Naive thymus-derived CD8-positive, alpha-beta T cell (primary cell): ENCODE data around the gene SYT15. TPM values are rescaled to one million over a fixed set of nuclear protein-coding genes. Genes with fewer than 3 reads are reported as not detected.
A peak's percentile ranks its signal among the peaks of the same experiment; 100 is the strongest.
"Not testable (repeated sequence)": the region's sequence is repeated elsewhere in the genome, so short reads cannot be mapped to it uniquely, and the experiment has no call there.

Experiments used
- ATAC-seq, 2 donors: fragments of 150-1000 bp; cut with Tn5 transposase in 1 of 2; sonication (Bioruptor Pico), chemical (Tn5 transposase) in 1 of 2; 1 replicate in 1 of 2; 2 replicates in 1 of 2; pipeline ENCODE4 v1.10.0; 2021; ENCODE audit warnings: mild to moderate bottlenecking in 2 of 2, moderate library complexity in 2 of 2
- POLR2A ChIA-PET: fragments of 350-600 bp; sonication (Branson Sonifier 250); formaldehyde crosslinking; loops from one replicate; lab custom pipeline; 2021; ENCODE audit warnings: antibody characterized with exemption; lab: Charles Lee
- DNase-seq, 10 donors: peaks; one replicate each; pipeline versions ENCODE4 v3.0.0 to v3.0.0-alpha.2; 2020 to 2022
- H3K27ac Mint-ChIP-seq, 10 donors: one replicate each; pipeline ENCODE4 v1.8.0; 2020 to 2022; ENCODE audit warnings: mild to moderate bottlenecking in 10 of 10, mixed read lengths in 10 of 10, moderate library complexity in 4 of 10, inconsistent platforms in 1 of 10
- H3K27me3 Mint-ChIP-seq, 5 donors: one replicate each; pipeline ENCODE4 v1.8.0; 2021 to 2022; ENCODE audit warnings: mixed read lengths in 5 of 5
- H3K36me3 Mint-ChIP-seq, 3 donors: one replicate each; pipeline ENCODE4 v1.8.0; 2020 to 2022; ENCODE audit warnings: mixed read lengths in 3 of 3, mild to moderate bottlenecking in 2 of 3, inconsistent platforms in 1 of 3
- H3K4me1 Mint-ChIP-seq, 4 donors: one replicate each; pipeline ENCODE4 v1.8.0; 2021 to 2022; ENCODE audit warnings: mixed read lengths in 4 of 4
- H3K4me3 Mint-ChIP-seq, 10 donors: one replicate each; pipeline ENCODE4 v1.8.0; 2020 to 2022; ENCODE audit warnings: mild to moderate bottlenecking in 10 of 10, mixed read lengths in 10 of 10, moderate library complexity in 6 of 10, inconsistent platforms in 1 of 10
- H3K9me3 Mint-ChIP-seq, 9 donors: one replicate each; pipeline ENCODE4 v1.8.0; 2020 to 2022; ENCODE audit warnings: mixed read lengths in 9 of 9, mild to moderate bottlenecking in 3 of 9, inconsistent platforms in 1 of 9, moderate library complexity in 1 of 9
- polyA plus RNA-seq, 3 donors: library from polyadenylated mRNA; unstranded; fragments of 300-500 nt; fragmentation: Illumina TruSeq; gene quantifications; one replicate each; pipeline ENCODE4 v1.2.3, GENCODE V29; 2021
- total RNA-seq, 8 experiments: library from RNA in 2 of 8; stranded (reverse) in 2 of 8; gene quantifications; one replicate each; pipeline ENCODE4 v1.2.3 and lab custom pipeline; 2021 to 2026

Gene SYT15
- total and polyA plus RNA-seq, 5 experiments from 2014 or later, result 0.08 to 1.9 (median 0.13) TPM

DNA sequence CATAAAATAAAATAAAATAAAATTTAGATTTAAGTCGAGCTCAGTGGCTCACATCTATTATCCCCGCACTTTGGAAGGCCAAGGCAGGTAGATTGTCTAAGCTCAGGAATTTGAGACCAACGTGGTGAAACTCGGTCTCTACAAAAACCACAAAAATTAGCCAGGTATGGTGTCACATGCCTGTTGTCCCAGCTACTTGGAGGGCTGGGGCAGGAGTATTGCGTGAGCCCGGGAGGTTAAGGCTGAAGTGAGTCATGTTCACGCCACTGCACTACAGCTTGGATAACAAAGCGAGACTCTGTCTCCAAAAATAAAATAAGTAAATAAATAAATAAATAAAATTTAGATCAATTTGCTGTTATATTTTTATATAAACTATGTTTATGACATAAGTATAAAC lies 12.1 kb downstream of the SYT15 start:
- H3K9me3 Mint-ChIP-seq, H3K4me3 Mint-ChIP-seq, H3K27ac Mint-ChIP-seq, DNase-seq, H3K27me3 Mint-ChIP-seq, H3K4me1 Mint-ChIP-seq, H3K36me3 Mint-ChIP-seq, ATAC-seq, POLR2A ChIA-PET: not testable (repeated sequence)

DNA sequence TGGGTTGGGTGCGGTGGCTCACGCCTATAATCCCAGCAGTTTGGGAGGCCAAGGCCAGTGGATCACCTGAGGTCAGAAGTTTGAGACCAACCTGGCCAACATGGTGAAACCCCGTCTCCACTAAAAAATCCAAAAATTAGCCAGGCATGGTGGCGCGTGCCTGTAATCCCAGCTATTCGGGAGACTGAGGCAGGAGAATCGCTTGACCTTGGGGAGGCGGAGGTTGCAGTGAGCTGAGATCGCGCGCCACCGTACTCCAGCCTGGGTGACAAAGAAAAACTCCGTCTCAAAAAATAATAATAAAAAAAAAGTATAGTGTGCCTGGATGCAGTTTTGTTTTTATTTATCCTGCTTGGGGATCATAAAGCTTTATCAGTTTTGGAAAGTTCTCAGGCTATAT lies 14.4 kb downstream of the SYT15 start:
- POLR2A ChIA-PET, DNase-seq, ATAC-seq, H3K27me3 Mint-ChIP-seq, H3K9me3 Mint-ChIP-seq, H3K4me3 Mint-ChIP-seq, H3K36me3 Mint-ChIP-seq, H3K4me1 Mint-ChIP-seq, H3K27ac Mint-ChIP-seq: not testable (repeated sequence)

DNA sequence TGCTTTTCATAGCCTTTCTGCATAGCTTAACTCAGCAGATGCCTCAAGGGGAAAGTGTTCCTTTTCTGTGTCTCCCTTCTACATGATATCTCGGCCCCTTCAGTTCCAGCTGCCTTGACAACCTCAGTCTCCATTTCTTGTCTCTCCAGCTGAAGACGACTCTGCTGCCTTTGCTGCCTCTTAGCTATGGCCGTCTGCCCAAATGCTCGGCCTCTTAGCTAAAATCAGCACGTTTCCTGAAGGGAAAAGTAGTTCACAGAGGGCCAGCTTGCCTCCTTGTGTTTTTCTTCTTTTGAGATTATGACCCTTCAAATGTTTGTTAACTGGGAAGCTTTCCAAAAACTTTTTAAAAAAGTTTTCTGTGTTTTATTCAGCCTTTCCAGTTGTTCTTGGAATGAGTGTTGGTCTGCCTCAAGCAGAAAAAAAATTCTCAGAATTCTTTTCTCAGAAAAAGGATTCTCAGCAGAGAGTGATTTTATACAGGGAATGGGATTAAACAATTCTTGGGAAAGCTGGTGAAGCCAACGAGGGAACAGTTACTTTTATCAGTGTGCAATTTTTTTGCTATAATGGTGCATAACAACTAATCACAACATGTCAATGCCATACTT lies 15.6 kb downstream of the SYT15 start:
- H3K9me3 Mint-ChIP-seq, H3K27me3 Mint-ChIP-seq, H3K4me1 Mint-ChIP-seq, H3K36me3 Mint-ChIP-seq, H3K27ac Mint-ChIP-seq, H3K4me3 Mint-ChIP-seq, DNase-seq, ATAC-seq, POLR2A ChIA-PET: not testable (repeated sequence)

DNA sequence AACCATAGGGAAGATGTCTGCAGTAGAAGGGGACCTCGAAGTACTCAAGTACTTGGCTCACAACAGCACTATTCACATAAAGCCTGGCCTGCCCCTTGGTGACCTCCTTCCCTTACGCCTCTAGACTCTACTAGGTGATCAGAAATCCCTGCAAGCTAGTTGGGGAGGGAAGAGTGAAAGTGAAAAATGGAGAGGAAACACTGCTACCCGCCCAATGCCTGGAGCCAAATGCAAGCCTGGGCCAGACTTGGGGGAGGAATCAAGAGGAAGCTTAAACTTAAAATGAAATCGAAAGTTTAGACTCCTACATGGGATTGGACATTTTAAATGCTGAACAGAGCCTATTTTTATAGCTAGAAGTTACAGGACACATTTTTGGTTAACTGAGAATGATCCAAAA lies 17.6 kb downstream of the SYT15 start:
- H3K36me3 Mint-ChIP-seq, H3K9me3 Mint-ChIP-seq, H3K27ac Mint-ChIP-seq, ATAC-seq, POLR2A ChIA-PET, H3K4me1 Mint-ChIP-seq, H3K27me3 Mint-ChIP-seq, DNase-seq: not testable (repeated sequence)
- peak overlapping the region in 1 of 10 donors; percentile 47 for H3K4me3 Mint-ChIP-seq

- H3K27ac Mint-ChIP-seq, H3K27me3 Mint-ChIP-seq, H3K36me3 Mint-ChIP-seq, POLR2A ChIA-PET, H3K9me3 Mint-ChIP-seq, H3K4me1 Mint-ChIP-seq: not testable (repeated sequence)
- H3K4me3 Mint-ChIP-seq, result peak overlapping the region in 8 of 10 donors; percentile 22 to 72 (median 63)
- ATAC-seq, result peak; percentile 95
- DNase-seq, result peak in 4 of 10 donors; percentile 10 to 71 (median 44)
Measured at GRCh38 chr10:46597616-46598246, 18.8 kb downstream of the SYT15 start.

- H3K4me1 Mint-ChIP-seq, H3K4me3 Mint-ChIP-seq, H3K27ac Mint-ChIP-seq: not testable (repeated sequence)
Measured at GRCh38 chr10:46600516-46600915, 21.6 kb downstream of the SYT15 start.

DNA sequence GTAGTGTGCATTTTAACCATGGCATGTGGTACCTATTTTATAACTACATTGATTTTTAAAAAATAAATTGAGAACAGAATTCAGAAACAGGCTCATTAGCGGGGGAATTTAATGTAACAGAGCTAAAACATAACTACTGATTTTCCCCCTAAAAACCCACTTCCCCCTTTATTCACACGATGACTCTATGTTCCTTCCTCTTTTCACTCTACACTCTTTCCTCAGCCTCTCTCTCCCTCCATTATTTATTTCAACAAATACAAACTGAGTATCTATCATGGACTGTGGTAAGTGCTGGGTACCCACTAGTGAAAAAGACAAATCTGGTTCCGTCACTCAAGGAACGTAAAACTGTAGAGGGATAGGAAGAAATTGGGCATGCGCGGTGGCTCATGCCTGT lies 36.6 kb downstream of the SYT15 start:
- H3K4me3 Mint-ChIP-seq, H3K27ac Mint-ChIP-seq, H3K4me1 Mint-ChIP-seq, ATAC-seq, POLR2A ChIA-PET, DNase-seq, H3K9me3 Mint-ChIP-seq, H3K27me3 Mint-ChIP-seq, H3K36me3 Mint-ChIP-seq: not testable (repeated sequence)

More at GRCh38 chr10:46600516-46600915, 21.6 kb downstream of the SYT15 start:
- H3K9me3 Mint-ChIP-seq, H3K27me3 Mint-ChIP-seq, ATAC-seq, H3K36me3 Mint-ChIP-seq, DNase-seq, POLR2A ChIA-PET: not testable (repeated sequence)

GRCh38 chr10:46616227-46616626 lies 37.3 kb downstream of the SYT15 start:
- H3K4me3 Mint-ChIP-seq, result not testable (repeated sequence)

DNA sequence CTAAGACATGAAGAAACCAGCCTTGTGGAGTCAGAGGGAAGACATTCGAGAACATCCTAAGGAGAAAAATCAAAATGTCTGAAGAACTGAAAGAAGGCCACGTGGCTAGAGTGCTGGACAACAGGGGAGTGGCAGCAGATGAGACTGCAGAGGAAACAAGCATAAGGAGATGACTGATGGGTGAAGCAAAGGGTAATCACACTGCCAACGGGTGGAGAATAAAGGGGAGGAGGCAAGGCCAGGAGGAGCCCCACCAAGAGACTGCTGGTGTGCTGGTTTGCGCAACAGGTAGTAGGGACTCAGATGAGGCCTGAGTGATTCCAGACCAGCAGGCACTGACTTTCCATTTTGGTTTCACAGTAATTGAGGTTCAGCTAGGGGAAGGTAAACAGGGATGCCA lies 38.2 kb downstream of the SYT15 start:
- not testable (repeated sequence) for ATAC-seq, H3K36me3 Mint-ChIP-seq, H3K4me1 Mint-ChIP-seq

More at GRCh38 chr10:46616227-46616626, 37.3 kb downstream of the SYT15 start:
- POLR2A ChIA-PET, H3K4me1 Mint-ChIP-seq, H3K36me3 Mint-ChIP-seq, H3K9me3 Mint-ChIP-seq, H3K27me3 Mint-ChIP-seq, H3K27ac Mint-ChIP-seq, DNase-seq, ATAC-seq: not testable (repeated sequence)

DNA sequence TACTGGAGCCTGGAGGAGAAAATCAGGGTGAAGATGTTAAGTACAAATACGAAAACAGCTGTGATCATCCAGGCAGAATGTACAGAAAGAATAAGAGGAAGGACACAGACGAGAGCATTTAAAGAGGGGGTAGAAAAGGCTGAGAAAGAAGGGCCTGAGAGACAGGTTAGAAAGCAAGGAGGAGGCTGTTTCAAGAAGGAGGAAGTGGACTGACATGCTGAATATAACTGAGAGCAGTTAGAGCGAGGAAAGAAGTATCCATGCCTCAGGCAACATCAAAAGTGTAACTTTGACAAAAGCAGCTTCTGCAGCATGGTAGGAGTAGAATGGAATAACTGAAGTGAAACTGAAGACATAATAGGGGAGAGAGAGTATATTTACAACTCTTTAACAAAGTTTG lies 39.0 kb downstream of the SYT15 start:
- H3K27ac Mint-ChIP-seq, H3K27me3 Mint-ChIP-seq, H3K36me3 Mint-ChIP-seq, H3K4me1 Mint-ChIP-seq, DNase-seq, H3K9me3 Mint-ChIP-seq, POLR2A ChIA-PET, ATAC-seq, H3K4me3 Mint-ChIP-seq: not testable (repeated sequence)

More for the DNA sequence above, 38.2 kb downstream of the SYT15 start:
- POLR2A ChIA-PET, H3K27me3 Mint-ChIP-seq, DNase-seq, H3K9me3 Mint-ChIP-seq, H3K4me3 Mint-ChIP-seq, H3K27ac Mint-ChIP-seq: not testable (repeated sequence)

- H3K36me3 Mint-ChIP-seq, H3K27ac Mint-ChIP-seq, H3K9me3 Mint-ChIP-seq, H3K27me3 Mint-ChIP-seq, POLR2A ChIA-PET, H3K4me1 Mint-ChIP-seq, DNase-seq, ATAC-seq, H3K4me3 Mint-ChIP-seq: not testable (repeated sequence)
Measured at GRCh38 chr10:46623899-46624654, 45.1 kb downstream of the SYT15 start.

- not testable (repeated sequence) for H3K36me3 Mint-ChIP-seq
Measured at GRCh38 chr10:46629805-46630204, 50.9 kb downstream of the SYT15 start.

DNA sequence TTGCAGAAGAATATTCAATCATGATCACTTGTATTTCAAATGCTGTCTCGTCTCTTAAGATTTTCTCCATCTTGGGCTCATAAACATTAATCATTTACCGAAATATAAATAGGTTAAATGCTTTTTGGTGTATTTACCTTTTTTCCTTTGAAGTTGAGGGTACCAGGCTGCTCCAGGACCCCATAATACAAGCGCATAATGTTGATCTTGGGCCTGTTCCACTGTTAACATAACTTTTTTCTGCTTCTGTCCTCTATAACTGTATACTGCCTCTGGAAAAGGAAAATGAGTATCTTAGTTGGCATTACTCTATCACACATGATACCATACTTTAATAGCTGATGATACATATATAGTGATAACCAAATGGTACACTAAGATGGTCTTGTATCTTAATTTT lies 51.9 kb downstream of the SYT15 start:
- ATAC-seq, H3K9me3 Mint-ChIP-seq, H3K27me3 Mint-ChIP-seq, H3K27ac Mint-ChIP-seq, H3K4me1 Mint-ChIP-seq, H3K4me3 Mint-ChIP-seq, DNase-seq, H3K36me3 Mint-ChIP-seq, POLR2A ChIA-PET: not testable (repeated sequence)

More at GRCh38 chr10:46629805-46630204, 50.9 kb downstream of the SYT15 start:
- H3K9me3 Mint-ChIP-seq, H3K27ac Mint-ChIP-seq, H3K4me1 Mint-ChIP-seq, DNase-seq, H3K27me3 Mint-ChIP-seq, ATAC-seq, H3K4me3 Mint-ChIP-seq, POLR2A ChIA-PET: not testable (repeated sequence)
